T-cell (primary cell): ENCODE data around the gene PLCXD3. TPM values are rescaled to one million over a fixed set of nuclear protein-coding genes. Genes with fewer than 3 reads are reported as not detected.

Experiments
- ATAC-seq, 4 experiments: fragments of 200-7000 bp in 3 of 4; fragments of 150-1000 bp in 1 of 4; cut with Tn5 transposase; replicated peaks in 1 of 4; 1 replicate in 3 of 4; 2 replicates in 1 of 4; pipeline ENCODE4 v1.10.0; 2021; ENCODE audit warnings: moderate library complexity in 3 of 4, mild to moderate bottlenecking in 2 of 4, moderate number of reproducible peaks in 1 of 4
- CTCF ChIA-PET, 2 donors: fragments of 300-600 bp; sonication (Branson Sonifier 250); formaldehyde crosslinking; loops; one replicate each; lab custom pipeline; 2022; ENCODE audit warnings: antibody characterized with exemption in 2 of 2; lab: Charles Lee
- POLR2A ChIA-PET, 2 donors: fragments of 300-600 bp; sonication (Branson Sonifier 250); formaldehyde crosslinking; loops; one replicate each; lab custom pipeline; 2022; ENCODE audit warnings: antibody characterized with exemption in 2 of 2; lab: Charles Lee
- DNase-seq, 35 experiments: peaks; one replicate each; pipeline versions ENCODE4 v3.0.0 to v3.0.0-alpha.2; 2013 to 2023
- H3K27ac ChIP-seq: one replicate; pipeline ENCODE4 v1.5.1; 2013; ENCODE audit warnings: low read length
- H3K27me3 ChIP-seq, 2 experiments: replicated peaks in 1 of 2; 1 replicate in 1 of 2; 2 replicates in 1 of 2; pipeline versions ENCODE4 v1.6.1 to v1.7.0; 2013; ENCODE audit warnings: low read length in 1 of 2, mixed read lengths in 1 of 2; ENCODE audit not compliant: control insufficient read depth in 2 of 2, insufficient read depth in 2 of 2; ENCODE audit errors: extremely low read depth in 1 of 2
- H3K36me3 ChIP-seq, 2 donors: 1 replicate in 1 of 2; 2 replicates in 1 of 2; pipeline versions ENCODE4 v1.6.1 to v1.7.0; 2013; ENCODE audit warnings: low read length in 1 of 2; ENCODE audit not compliant: control insufficient read depth in 2 of 2, insufficient read depth in 1 of 2; ENCODE audit errors: extremely low read depth in 1 of 2
- H3K4me1 ChIP-seq, 2 experiments: 1 replicate in 1 of 2; 2 replicates in 1 of 2; pipeline versions ENCODE4 v1.6.1 to v1.7.0; 2013; ENCODE audit warnings: low read length in 2 of 2, mixed read lengths in 1 of 2; ENCODE audit not compliant: insufficient read depth in 2 of 2, control insufficient read depth in 1 of 2; ENCODE audit errors: extremely low read depth in 1 of 2
- H3K4me3 ChIP-seq, 2 donors: 1 replicate in 1 of 2; 2 replicates in 1 of 2; pipeline versions ENCODE4 v1.5.1 to v1.7.0; 2013; ENCODE audit warnings: mild to moderate bottlenecking in 2 of 2, low read length in 1 of 2, moderate library complexity in 1 of 2; ENCODE audit not compliant: control insufficient read depth in 1 of 2; ENCODE audit errors: extremely low read depth in 1 of 2
- H3K9me3 ChIP-seq: 2 replicates; pipeline ENCODE4 v1.7.0; 2013
- H3K27ac Mint-ChIP-seq, 2 donors: one replicate each; pipeline ENCODE4 v1.8.0; 2020 to 2021; ENCODE audit warnings: mild to moderate bottlenecking in 2 of 2, mixed read lengths in 2 of 2
- H3K27me3 Mint-ChIP-seq, 2 donors: one replicate each; pipeline ENCODE4 v1.8.0; 2021 to 2022; ENCODE audit warnings: mixed read lengths in 2 of 2
- H3K36me3 Mint-ChIP-seq: one replicate; pipeline ENCODE4 v1.8.0; 2021; ENCODE audit warnings: mixed read lengths
- H3K4me1 Mint-ChIP-seq, 3 donors: one replicate each; pipeline ENCODE4 v1.8.0; 2020 to 2022; ENCODE audit warnings: mixed read lengths in 3 of 3, mild to moderate bottlenecking in 1 of 3
- H3K4me3 Mint-ChIP-seq, 3 donors: one replicate each; pipeline ENCODE4 v1.8.0; 2020 to 2022; ENCODE audit warnings: mild to moderate bottlenecking in 3 of 3, mixed read lengths in 3 of 3, moderate library complexity in 3 of 3
- H3K9me3 Mint-ChIP-seq, 3 donors: one replicate each; pipeline ENCODE4 v1.8.0; 2020 to 2022; ENCODE audit warnings: mixed read lengths in 3 of 3
- WGBS: methylation state at CpG from one replicate; pipeline ENCODE4 v1.1.5; 2013; ENCODE audit warnings: missing lambda C conversion rate; ENCODE audit not compliant: insufficient coverage; 5-methylcytosine and 5-hydroxymethylcytosine counted together
- total RNA-seq, 35 experiments: library from RNA in 6 of 35; stranded (reverse) in 6 of 35; fragments of 120-200 nt in 1 of 35; gene quantifications; one replicate each; pipeline versions ENCODE4 v1.2.1 to v1.2.4 and lab custom pipeline; 2013 to 2026

The PLCXD3 gene
- total RNA-seq, 5 donors from 2014 or later (not counting 1 experiment from before 2014, with no cell fraction given), result 0.03 to 0.07 (median 0.06) TPM; not detected in 2

DNA sequence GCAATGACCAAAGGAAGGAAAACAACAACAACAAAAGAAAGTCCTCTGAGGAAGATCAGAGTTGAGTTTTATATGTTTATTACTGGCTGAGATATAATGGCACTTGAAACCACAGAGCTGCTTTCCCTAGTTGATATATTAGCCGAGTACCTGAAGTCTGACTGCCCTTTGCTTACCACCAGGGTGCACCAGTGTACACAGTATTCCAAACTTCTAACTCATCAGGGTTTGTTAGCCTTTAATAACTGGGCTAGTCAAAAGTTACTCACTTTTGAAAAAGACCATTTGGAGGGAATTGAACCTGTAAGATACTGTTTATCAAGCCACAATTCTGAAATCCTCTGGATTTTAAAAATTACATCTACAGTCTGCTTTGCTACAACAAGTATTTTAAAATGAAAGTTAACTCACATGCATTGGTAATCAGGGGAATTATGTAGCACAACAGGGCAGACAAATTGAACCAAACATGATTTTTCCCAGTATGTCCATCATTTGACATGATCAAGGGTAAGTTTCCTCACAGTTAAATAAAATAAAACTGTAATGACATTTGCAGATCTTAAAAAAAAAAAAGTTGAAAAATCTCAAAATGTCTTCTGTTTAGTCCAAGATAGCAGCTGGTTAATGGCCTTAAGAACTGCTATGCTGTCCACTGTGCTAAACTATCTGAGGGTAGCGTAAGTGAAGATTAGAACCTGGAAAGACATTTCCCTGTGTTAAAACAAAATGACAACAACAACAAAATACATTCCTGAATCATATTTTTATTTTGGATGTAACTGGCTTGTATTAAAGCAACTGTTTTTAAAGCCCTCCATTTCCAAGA, 239.8 kb downstream of the PLCXD3 start:
- no peaks in the 10 kb centered on the region for H3K9me3 ChIP-seq
- H3K9me3 Mint-ChIP-seq, result no peaks in the 10 kb centered on the region
- H3K27ac Mint-ChIP-seq, result no peak overlapping the region
- no peaks in the 10 kb centered on the region for H3K27me3 Mint-ChIP-seq
- CTCF ChIA-PET, result interaction anchor here in 1 of 2 donors (1.2 kb wide), 1 partner anchor 573 kb away, joined by 3 read pairs; no protein-coding TSS in a partner anchor
- H3K4me3 Mint-ChIP-seq, result no peak overlapping the region
- DNase-seq (peak in 1 of 35 experiments; percentile 6), ATAC-seq (peak in 1 of 4 experiments; percentile 34)
- peaks cover 0 to 2% (median 1%) of the 10 kb centered on the region in 3 donors for H3K4me1 Mint-ChIP-seq
- no peak overlapping the region for H3K4me3 ChIP-seq
- no peaks in the 10 kb centered on the region for H3K4me1 ChIP-seq
- H3K27ac ChIP-seq, result no peak overlapping the region
- no peaks in the 10 kb centered on the region for H3K36me3 Mint-ChIP-seq
- POLR2A ChIA-PET, result no interaction called here
- no peaks in the 10 kb centered on the region for H3K36me3 ChIP-seq
- no CpG with 5 or more reads among the region's 2 CpGs for WGBS
- H3K27me3 ChIP-seq, result no peaks in the 10 kb centered on the region

DNA sequence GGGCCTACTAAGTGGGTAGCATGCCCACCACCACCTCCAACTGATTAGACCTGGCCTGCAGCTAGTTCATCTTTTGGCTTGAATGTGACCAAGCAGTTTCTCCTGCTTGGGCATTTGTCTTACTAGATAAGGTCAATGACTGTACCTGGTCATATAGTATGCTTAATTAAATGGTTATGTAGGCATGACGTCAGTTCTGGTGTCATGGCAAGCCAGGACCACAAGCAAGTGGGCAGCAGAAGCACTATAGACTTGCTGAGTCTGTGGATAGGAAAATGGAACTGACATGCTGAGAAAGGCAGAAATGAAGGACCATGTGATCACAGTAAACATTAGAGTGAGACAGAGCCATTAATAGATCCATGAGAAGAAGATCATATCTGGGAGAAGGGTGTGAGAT, 241.5 kb downstream of the PLCXD3 start:
- H3K4me1 Mint-ChIP-seq, result peaks cover 0 to 2% (median 1%) of the 10 kb centered on the region in 3 donors
- Histone ChIP-seq H3K27me3 (no peaks in the 10 kb centered on the region), H3K9me3 (no peaks in the 10 kb centered on the region), H3K4me1 (no peaks in the 10 kb centered on the region), H3K36me3 (no peaks in the 10 kb centered on the region), H3K4me3 (no peak overlapping the region), H3K27ac (no peak overlapping the region)
- ChIA-PET POLR2A (no interaction called here), CTCF (no interaction called here)
- ATAC-seq (no peak), DNase-seq (no peak)
- peaks cover 0 to 7% of the 10 kb centered on the region in 2 donors for H3K27me3 Mint-ChIP-seq
- no peaks in the 10 kb centered on the region for H3K36me3 Mint-ChIP-seq
- H3K27ac Mint-ChIP-seq, result no peak overlapping the region
- whole genome bisulfite sequencing, result 64% methylated on average over 1 of the region's 1 CpG
- no peaks in the 10 kb centered on the region for H3K9me3 Mint-ChIP-seq
- H3K4me3 Mint-ChIP-seq, result no peak overlapping the region

- peaks cover 0 to 8% of the 10 kb centered on the region in 2 donors for H3K27me3 Mint-ChIP-seq
- Histone ChIP-seq H3K36me3 (no peaks in the 10 kb centered on the region), H3K4me1 (no peaks in the 10 kb centered on the region), H3K27me3 (no peaks in the 10 kb centered on the region), H3K9me3 (no peaks in the 10 kb centered on the region), H3K4me3 (no peak overlapping the region), H3K27ac (no peak overlapping the region)
- no CpG with 5 or more reads among the region's 2 CpGs for WGBS
- no peak for DNase-seq
- H3K4me3 Mint-ChIP-seq, result no peak overlapping the region
- CTCF ChIA-PET, result interaction anchor here in 1 of 2 donors (0.5 kb wide), 1 partner anchor 10 kb away, joined by 5 read pairs; no protein-coding TSS in a partner anchor
- H3K4me1 Mint-ChIP-seq, result peaks cover 0 to 2% (median 1%) of the 10 kb centered on the region in 3 donors
- no peaks in the 10 kb centered on the region for H3K36me3 Mint-ChIP-seq
- no peak for ATAC-seq
- H3K9me3 Mint-ChIP-seq, result no peaks in the 10 kb centered on the region
- H3K27ac Mint-ChIP-seq, result no peak overlapping the region
- POLR2A ChIA-PET, result no interaction called here
These were observed 244.0 kb downstream of the PLCXD3 start for GRCh38 chr5:41266377-41266776.

DNA sequence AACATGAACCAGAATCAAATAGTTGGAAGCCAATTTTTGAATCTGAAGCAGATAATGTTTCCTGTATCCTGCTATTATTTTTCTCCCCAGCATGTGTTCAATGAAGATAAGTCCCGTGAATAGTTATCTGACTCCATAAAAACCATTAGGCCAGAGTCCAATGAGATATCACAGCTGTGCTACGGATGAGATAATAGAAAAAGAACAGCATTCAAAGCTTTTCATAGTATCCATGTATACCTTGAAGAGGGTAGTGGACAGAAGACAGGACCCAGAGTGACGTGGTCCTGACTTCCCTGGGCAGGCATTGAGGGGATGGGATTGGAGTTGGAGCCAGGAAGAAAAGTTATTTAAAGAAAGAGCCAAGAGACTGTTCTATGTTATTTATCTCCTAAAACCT, 246.4 kb downstream of the PLCXD3 start:
- H3K4me1 Mint-ChIP-seq, result no peaks in the 10 kb centered on the region
- DNase-seq, result no peak
- H3K36me3 Mint-ChIP-seq, result no peaks in the 10 kb centered on the region
- H3K9me3 Mint-ChIP-seq, result no peaks in the 10 kb centered on the region
- no peak overlapping the region for H3K4me3 Mint-ChIP-seq
- H3K4me3 ChIP-seq, result no peak overlapping the region
- CTCF ChIA-PET, result no interaction called here
- H3K27me3 Mint-ChIP-seq, result peaks cover 0 to 8% of the 10 kb centered on the region in 2 donors
- no peaks in the 10 kb centered on the region for H3K36me3 ChIP-seq
- H3K27ac ChIP-seq, result no peak overlapping the region
- POLR2A ChIA-PET, result no interaction called here
- H3K4me1 ChIP-seq, result no peaks in the 10 kb centered on the region
- no peaks in the 10 kb centered on the region for H3K9me3 ChIP-seq
- H3K27me3 ChIP-seq, result no peaks in the 10 kb centered on the region
- WGBS, result no CpG with 5 or more reads among the region's 3 CpGs
- no peak overlapping the region for H3K27ac Mint-ChIP-seq
- ATAC-seq, result no peak

GRCh38 chr5:41263335-41263734, 247.1 kb downstream of the PLCXD3 start:
- Histone ChIP-seq H3K4me3 (no peak overlapping the region), H3K4me1 (no peaks in the 10 kb centered on the region), H3K27ac (no peak overlapping the region), H3K9me3 (no peaks in the 10 kb centered on the region), H3K36me3 (no peaks in the 10 kb centered on the region), H3K27me3 (no peaks in the 10 kb centered on the region)
- ChIA-PET POLR2A (no interaction called here), CTCF (no interaction called here)
- Mint-ChIP-seq H3K36me3 (no peaks in the 10 kb centered on the region), H3K27ac (no peak overlapping the region), H3K27me3 (peaks cover 0 to 8% of the 10 kb centered on the region in 2 donors), H3K4me3 (no peak overlapping the region), H3K4me1 (no peaks in the 10 kb centered on the region), H3K9me3 (no peaks in the 10 kb centered on the region)
- ATAC-seq (no peak), DNase-seq (no peak)
- WGBS, result 100% methylated on average over 1 of the region's 2 CpGs
